Measurements from ENCODE around the gene WFIKKN2.

- no peak for TF ChIP-seq CTCF (optimal IDR thresholded peaks at IDR 0.05 in 1 of 3, IDR thresholded peaks at IDR 0.05 in 1 of 3, conservative IDR thresholded peaks at IDR 0.05 in 1 of 3; ENCODE audit: extremely low read depth in 1 of 3, insufficient read depth in 2 of 3, low read length in 3 of 3)
- TF ChIP-seq EZH2 (IDR thresholded peaks at IDR 0.05; ENCODE audit: low read length) = no peak
These were observed 49.3 kb downstream of the WFIKKN2 start for GRCh38 chr17:50884439-50885311.

All from keratinocyte (primary cell).